ENCODE results near the gene MACO1. TPM values are rescaled to one million over a fixed set of nuclear protein-coding genes. Genes with fewer than 3 reads are reported as not detected.

Gene MACO1
- total RNA-seq, 1 experiment from 2014 or later, result 16.3 TPM

DNA sequence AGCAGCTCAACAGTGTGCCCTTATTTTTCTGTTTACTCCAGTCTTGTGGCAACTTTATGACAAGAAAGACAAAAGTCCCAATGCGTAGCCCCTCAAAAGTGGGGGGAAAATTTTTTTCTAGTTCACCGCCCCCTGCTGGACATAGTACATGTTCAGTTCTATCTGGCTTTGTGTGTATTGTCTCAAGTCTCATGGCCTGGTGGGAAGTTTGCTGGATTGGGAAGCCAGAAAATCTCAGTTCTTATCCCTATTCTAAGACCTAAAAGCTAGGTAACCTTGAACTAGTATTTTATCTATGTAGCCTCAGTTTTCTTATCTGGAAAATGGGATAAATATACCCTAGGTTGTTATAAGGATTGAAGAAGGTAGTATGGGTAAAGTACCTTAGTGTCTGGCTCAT lies 56.9 kb downstream of the MACO1 start:
- Histone ChIP-seq H4K8ac (replicated peaks; ENCODE audit: insufficient read length, low read depth, low read length) (no peak overlapping the region), H3K9ac (ENCODE audit: extremely low read depth, insufficient read length, low read length) (no peak overlapping the region), H2AK5ac (ENCODE audit: insufficient read length, low read length) (no peak overlapping the region), H3K18ac (ENCODE audit: insufficient read length, low read depth, low read length) (no peak overlapping the region), H3K4me2 (ENCODE audit: insufficient read depth, insufficient read length, low read length) (no peak overlapping the region), H3K9me3 (ENCODE audit: control insufficient read depth, low read depth, low read length) (no peaks in the 10 kb centered on the region), H3K27ac (ENCODE audit: insufficient read length, low read depth, low read length) (no peak overlapping the region), H2BK20ac (ENCODE audit: low read depth, low read length, poor library complexity, severe bottlenecking) (no peak overlapping the region), H4K5ac (ENCODE audit: insufficient read length, low read depth, low read length) (no peak overlapping the region), H2BK5ac (ENCODE audit: insufficient read length, low read length) (no peak overlapping the region), H3K56ac (ENCODE audit: insufficient read length, low read depth, low read length) (no peak overlapping the region), H2BK12ac (ENCODE audit: insufficient read length, low read depth, low read length) (no peak overlapping the region), H2BK15ac (ENCODE audit: low read depth, low read length) (no peak overlapping the region), H3K79me1 (ENCODE audit: insufficient read depth, low read depth, low read length, poor library complexity, severe bottlenecking) (no peaks in the 10 kb centered on the region), H3K4ac (ENCODE audit: low read depth, low read length) (no peak overlapping the region), H3T11ph (ENCODE audit: low read length) (no peak overlapping the region), H2AFZ (ENCODE audit: low read length) (no peak overlapping the region), H3K27me3 (ENCODE audit: insufficient read depth, low read length) (no peaks in the 10 kb centered on the region), H3K4me1 (ENCODE audit: insufficient read depth, low read length) (0 out of 2 replicates have a peak, but pooled peaks cover 2% of the 10 kb centered on the region), H4K91ac (ENCODE audit: insufficient read length, low read depth, low read length) (no peak overlapping the region), H3K23ac (ENCODE audit: insufficient read length, low read depth, low read length) (no peak overlapping the region), H3K14ac (ENCODE audit: insufficient read depth, low read length) (no peak overlapping the region), H2BK120ac (ENCODE audit: low read depth, low read length, poor library complexity, severe bottlenecking) (no peak overlapping the region), H3K23me2 (ENCODE audit: insufficient read length, low read depth, low read length, poor library complexity, severe bottlenecking) (no peaks in the 10 kb centered on the region), H4K20me1 (ENCODE audit: control insufficient read depth, insufficient read depth, insufficient read length) (no peaks in the 10 kb centered on the region), H3K79me2 (ENCODE audit: insufficient read depth, low read length) (no peaks in the 10 kb centered on the region)
- no CpG with 5 or more reads among the region's 2 CpGs for WGBS (ENCODE audit: extremely low coverage, insufficient read length, low lambda C conversion rate)
- peaks cover 4 to 42% (median 7%) of the 10 kb centered on the region in 3 experiments; a peak in 4 of 7 replicates for H3K36me3 Mint-ChIP-seq (ENCODE audit: insufficient read depth in 1 of 3, low read depth in 3 of 3)
- no peak for DNase-seq
- no peak overlapping the region for H3K27ac Mint-ChIP-seq
- H3K27me3 Mint-ChIP-seq (ENCODE audit: low read depth), result no peaks in the 10 kb centered on the region
- H3K4me3 Mint-ChIP-seq, result no peak overlapping the region
- peaks cover 27 to 40% of the 10 kb centered on the region in 2 experiments for H3K4me1 Mint-ChIP-seq
- no peaks in the 10 kb centered on the region for H3K9me3 Mint-ChIP-seq
- TF ChIP-seq, protein P1, sequence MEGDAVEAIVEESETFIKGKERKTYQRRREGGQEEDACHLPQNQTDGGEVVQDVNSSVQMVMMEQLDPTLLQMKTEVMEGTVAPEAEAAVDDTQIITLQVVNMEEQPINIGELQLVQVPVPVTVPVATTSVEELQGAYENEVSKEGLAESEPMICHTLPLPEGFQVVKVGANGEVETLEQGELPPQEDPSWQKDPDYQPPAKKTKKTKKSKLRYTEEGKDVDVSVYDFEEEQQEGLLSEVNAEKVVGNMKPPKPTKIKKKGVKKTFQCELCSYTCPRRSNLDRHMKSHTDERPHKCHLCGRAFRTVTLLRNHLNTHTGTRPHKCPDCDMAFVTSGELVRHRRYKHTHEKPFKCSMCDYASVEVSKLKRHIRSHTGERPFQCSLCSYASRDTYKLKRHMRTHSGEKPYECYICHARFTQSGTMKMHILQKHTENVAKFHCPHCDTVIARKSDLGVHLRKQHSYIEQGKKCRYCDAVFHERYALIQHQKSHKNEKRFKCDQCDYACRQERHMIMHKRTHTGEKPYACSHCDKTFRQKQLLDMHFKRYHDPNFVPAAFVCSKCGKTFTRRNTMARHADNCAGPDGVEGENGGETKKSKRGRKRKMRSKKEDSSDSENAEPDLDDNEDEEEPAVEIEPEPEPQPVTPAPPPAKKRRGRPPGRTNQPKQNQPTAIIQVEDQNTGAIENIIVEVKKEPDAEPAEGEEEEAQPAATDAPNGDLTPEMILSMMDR (conservative IDR thresholded peaks at IDR 0.05), result peak; percentile 69
